SK-N-SH (cell line): ENCODE measurements around the gene SCARF2.
"Not testable (repeated sequence)": the region's sequence is repeated elsewhere in the genome, so short reads cannot be mapped to it uniquely, and the experiment has no call there.

Experiments used
- CTCF ChIP-seq: fragments of 200-600 bp; sonication (generic); IDR thresholded peaks from 2 replicates; pipeline ENCODE4 v1.6.1; 2017; ENCODE audit warnings: antibody characterized with exemption, mild to moderate bottlenecking, moderate library complexity
- EP300 ChIP-seq, 2 experiments: IDR thresholded peaks; 2 replicates each; pipeline versions ENCODE4 v1.4.0 to v1.6.1; 2012; ENCODE audit warnings: borderline replicate concordance in 1 of 2, low read depth in 1 of 2, low read length in 1 of 2
- MXI1 ChIP-seq: IDR thresholded peaks from 2 replicates; pipeline ENCODE4 v1.6.1; 2012; ENCODE audit warnings: mild to moderate bottlenecking, low read depth, low read length, improper control_type of control experiment
- NRF1 ChIP-seq: IDR thresholded peaks from 2 replicates; pipeline ENCODE4 v1.6.1; 2012; ENCODE audit warnings: low read depth, mild to moderate bottlenecking, low read length
- POLR2AphosphoS5 ChIP-seq: IDR thresholded peaks from 2 replicates; pipeline ENCODE4 v1.6.1; 2012; ENCODE audit warnings: low read depth, low read length
- RAD21 ChIP-seq: IDR thresholded peaks from 2 replicates; pipeline ENCODE4 v1.6.1; 2012; ENCODE audit warnings: mild to moderate bottlenecking, low read length
- RFX5 ChIP-seq: IDR thresholded peaks from 2 replicates; pipeline ENCODE4 v1.6.1; 2012; ENCODE audit warnings: mild to moderate bottlenecking, improper control_type of control experiment, low read length
- SIN3A ChIP-seq: IDR thresholded peaks from 2 replicates; pipeline ENCODE4 v1.6.1; 2012; ENCODE audit warnings: low read depth, mild to moderate bottlenecking, low read length, moderate library complexity, borderline replicate concordance

- not testable (repeated sequence) for TF ChIP-seq NRF1; CTCF; EP300 (IDR thresholded peaks at IDR 0.05; ENCODE audit: borderline replicate concordance in 1 of 2, low read depth in 1 of 2, low read length in 1 of 2); RFX5; SIN3A; MXI1; POLR2AphosphoS5; RAD21
Observed at GRCh38 chr22:20378684-20379083, 58.9 kb downstream of the SCARF2 start.
